ENCODE data around the gene MAP6D1.

MAP6D1 gene

DNA sequence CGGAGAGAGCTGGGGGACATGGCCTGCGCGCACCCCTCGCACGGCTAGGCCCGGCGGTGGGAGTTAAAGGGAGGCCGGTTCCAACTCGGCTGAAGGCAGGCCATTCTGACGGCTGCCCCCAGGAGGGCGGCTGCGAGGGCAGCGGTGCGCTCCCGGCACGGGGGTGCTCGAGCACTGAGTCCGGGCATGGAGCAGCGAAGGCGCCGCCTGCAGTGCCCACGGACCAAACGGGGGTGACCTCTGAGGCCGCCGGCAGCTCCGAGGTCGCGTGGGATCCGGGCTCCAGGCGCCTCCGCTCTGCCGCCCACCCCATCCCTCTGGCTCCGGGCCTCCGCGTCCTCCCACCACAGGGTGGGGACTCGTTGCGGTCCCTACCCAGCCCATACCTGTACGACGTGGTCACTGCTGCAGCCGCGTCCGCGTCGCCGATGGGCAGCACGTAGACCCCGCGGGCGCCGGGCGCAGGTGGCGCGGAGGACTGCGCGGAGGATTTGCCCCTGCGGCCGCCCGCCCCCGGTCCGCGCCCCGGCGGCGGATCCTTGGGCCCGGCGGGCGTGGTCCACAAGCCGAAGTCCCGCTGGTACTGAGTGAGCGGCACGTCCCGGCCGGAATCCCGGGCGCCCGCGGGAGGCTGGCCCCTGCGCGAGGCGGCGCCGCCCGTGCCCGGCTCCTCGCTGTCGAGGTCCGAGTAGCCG, 469 bp downstream of the MAP6D1 start:
- no peak for DNase-seq (ENCODE audit: low spot score)

GRCh38 chr3:183823963-183824362, 1.4 kb downstream of the MAP6D1 start:
- DNase-seq (ENCODE audit: low spot score): no peak

DNA sequence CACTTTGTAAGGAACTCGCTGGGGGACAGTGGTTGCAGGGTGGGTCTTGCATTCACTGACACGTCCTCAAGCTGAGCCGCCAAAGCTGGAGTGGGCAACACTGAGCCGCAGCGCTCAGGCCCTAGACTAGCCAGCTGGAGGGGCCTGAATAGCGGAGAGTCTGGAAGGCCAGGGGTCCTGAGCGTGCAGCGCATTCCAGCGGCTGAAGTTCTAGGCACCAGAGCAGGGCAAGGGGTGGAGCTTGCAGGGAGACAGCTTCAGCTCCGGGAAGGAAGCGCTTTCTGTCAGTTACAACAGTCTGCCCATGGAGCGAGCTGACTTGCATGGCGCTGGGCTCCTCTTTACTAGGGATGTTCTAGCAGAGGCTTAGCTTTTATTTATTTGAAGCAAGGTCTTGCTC, 2.7 kb downstream of the MAP6D1 start:
- no peak for DNase-seq (ENCODE audit: low spot score)

- DNase-seq (ENCODE audit: low spot score): no peak
These were observed 5.5 kb downstream of the MAP6D1 start for GRCh38 chr3:183819831-183820230.

DNA sequence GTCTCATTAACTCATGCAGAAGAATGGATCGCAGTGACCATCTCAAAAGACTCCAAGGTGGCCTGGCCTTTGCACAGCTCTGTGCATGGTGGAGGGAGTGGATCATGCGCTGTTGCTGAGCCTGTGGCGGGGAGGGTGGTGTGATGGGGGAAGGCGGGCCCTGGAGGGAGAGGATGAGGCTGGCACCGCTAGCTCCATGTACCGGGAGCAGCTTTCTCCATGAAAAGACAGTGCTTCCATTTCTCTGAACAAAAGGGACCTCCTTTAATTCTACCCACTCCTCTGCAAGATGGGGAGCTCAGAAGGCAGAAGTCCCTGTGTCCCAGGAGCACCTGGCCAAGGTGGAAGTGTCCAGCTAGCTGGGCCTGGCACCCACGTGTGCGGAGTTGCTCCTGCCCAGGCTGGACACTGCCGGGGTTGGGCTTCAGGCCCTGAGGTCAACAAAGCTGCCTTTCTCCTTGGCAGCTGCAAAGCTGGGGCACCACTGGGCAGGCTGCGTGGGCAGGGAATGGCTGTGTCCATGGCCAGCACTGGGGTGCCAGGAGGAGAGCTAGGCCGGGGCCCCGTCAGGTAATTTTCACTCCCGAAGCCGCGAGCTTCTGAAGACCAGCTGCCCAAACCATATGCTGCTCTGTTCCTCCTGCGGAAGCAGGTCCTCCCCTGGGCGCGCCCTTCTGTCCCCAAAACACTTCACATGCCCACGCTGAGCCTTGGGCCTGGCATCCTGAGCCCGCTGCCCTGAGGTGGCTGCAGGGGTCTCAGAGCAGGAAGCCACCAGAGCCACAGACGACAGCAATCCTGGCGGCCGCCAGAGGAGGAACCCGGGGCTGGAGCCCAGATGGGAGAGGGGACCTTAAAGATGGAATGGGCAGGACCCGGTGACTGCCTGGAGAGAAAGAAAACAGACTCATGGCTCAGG, 6.4 kb downstream of the MAP6D1 start:
- no peak for DNase-seq (ENCODE audit: low spot score)

DNA sequence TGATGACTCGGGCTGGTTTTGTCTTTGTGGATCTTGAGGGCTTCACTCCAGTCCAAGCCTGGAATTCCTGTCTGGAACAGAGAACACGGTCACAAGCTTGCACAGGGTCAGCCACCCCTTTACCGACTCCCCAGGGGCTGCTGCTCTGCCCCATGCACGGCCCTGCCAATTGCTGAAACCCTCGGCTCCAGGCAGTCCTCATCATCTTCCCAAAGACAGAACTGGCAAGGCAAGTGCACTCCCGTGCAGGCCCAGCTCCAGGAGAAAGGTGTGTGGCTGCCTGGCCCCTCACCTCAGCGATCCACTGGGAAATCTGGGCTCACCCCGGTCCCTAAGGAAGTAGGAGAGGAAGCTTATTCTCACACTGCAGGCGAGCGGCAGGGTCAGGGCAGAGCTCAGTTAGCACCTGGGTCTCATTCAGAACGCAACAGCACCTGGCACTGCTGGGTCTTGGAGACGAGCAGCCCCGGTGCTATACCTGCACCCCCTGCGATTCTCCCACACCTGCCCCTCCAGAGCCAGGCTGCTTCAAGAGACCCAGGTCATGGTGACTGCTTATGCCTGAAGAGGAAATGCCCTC, 7.2 kb downstream of the MAP6D1 start:
- DNase-seq (ENCODE audit: low spot score): no peak

GRCh38 chr3:183817639-183818038, 7.7 kb downstream of the MAP6D1 start:
- no peak for DNase-seq (ENCODE audit: low spot score)

- no peak for DNase-seq (ENCODE audit: low spot score)
These were observed 8.5 kb downstream of the MAP6D1 start for GRCh38 chr3:183816681-183817510.

DNA sequence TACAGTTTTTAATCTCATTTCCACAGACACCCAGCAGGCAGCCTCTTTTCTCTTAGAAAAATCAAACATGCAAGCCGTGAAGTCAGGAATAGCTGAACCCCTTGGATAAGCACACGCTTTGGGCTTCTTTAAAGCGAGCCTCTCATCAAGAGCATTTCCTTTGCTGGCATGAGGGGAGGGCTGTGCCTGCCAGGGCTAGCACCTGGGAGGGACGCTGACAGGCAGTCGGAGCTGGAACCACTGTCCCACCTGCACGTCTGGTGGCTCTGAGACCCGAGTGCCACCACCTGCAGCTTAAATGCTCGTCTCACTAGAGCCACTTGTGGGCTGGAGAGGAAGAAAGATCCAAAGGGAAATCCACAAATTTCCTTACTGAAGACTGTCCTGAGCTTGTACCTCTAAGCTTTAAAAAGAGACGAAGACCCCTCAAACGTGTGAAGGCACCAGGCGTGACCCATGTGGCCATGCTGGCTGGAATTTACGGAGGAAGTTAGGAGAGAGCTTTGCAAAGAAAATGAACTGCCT, 9.4 kb downstream of the MAP6D1 start:
- DNase-seq (ENCODE audit: low spot score): no peak

GRCh38 chr3:183815563-183815940, 9.8 kb downstream of the MAP6D1 start:
- no peak for DNase-seq (ENCODE audit: low spot score)

GRCh38 chr3:183814240-183814639, 11.1 kb downstream of the MAP6D1 start:
- no peak for DNase-seq (ENCODE audit: low spot score)

GRCh38 chr3:183812761-183813445, 12.5 kb downstream of the MAP6D1 start:
- DNase-seq (ENCODE audit: low spot score): no peak

DNA sequence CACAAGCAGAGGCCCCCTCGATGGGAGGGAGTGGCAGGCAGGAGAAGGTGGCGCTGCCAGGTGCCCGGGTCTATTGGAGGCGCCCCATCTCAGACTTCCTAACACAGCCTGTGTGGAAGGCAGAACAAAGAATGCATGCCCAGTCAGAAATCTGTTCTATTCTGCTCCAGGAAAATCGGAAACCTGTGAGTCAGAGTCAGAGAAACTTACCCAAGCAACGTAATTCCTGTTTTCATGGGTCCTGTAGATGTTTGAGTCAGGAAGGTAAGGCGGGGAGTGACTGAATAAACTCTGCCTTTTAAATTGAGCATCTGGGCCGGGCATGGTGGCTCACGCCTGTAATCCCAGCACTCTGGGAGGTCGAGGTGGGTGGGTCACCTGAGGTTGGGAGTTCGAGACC, 13.7 kb downstream of the MAP6D1 start:
- DNase-seq (ENCODE audit: low spot score): no peak

GRCh38 chr3:183810643-183811594, 14.5 kb downstream of the MAP6D1 start:
- no peak for DNase-seq (ENCODE audit: low spot score)

GRCh38 chr3:183809270-183809669, 16.1 kb downstream of the MAP6D1 start:
- DNase-seq (ENCODE audit: low spot score): no peak

DNA sequence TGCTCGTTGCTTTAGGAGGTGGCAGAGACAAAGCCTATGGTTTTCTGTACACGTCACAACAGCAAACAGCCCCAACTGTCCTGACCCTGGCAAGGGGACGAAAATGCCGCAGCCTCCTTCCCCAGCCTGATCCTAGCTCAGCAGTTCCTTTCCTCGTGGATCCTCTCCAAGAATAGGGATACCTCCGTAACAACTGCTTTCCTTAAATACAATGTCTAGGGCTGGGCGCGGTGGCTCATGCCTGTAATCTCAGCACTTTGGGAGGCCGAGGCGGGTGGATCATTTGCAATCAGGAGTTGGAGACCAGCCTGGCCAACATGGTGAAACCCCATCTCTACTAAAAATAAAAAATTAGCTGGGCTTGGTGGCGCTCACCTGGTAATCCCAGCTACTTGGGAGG, 17.0 kb downstream of the MAP6D1 start:
- DNase-seq (ENCODE audit: low spot score): no peak

DNA sequence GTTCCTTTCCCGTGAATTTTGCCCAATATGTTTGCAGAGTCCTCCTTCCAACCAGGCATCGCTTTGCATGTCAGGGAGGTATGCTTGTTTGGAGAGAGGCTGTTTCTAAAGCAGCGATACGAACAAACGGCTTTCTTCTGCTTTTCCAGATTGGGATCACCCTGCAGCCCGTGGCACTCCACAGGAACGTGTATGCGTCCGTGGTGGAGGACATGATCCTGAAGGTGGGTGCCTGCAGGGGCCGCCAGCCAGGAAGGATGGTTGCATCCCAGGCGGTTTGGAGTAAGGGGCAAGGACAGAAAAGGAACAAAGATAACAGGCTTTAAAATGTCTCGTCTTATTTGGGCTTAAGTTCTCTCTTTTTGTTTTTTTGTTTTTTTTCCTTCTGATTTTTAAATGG, 17.5 kb downstream of the MAP6D1 start:
- no peak for DNase-seq (ENCODE audit: low spot score)

- no peak for DNase-seq (ENCODE audit: low spot score)
These were observed 18.1 kb downstream of the MAP6D1 start for GRCh38 chr3:183807209-183807728.

DNA sequence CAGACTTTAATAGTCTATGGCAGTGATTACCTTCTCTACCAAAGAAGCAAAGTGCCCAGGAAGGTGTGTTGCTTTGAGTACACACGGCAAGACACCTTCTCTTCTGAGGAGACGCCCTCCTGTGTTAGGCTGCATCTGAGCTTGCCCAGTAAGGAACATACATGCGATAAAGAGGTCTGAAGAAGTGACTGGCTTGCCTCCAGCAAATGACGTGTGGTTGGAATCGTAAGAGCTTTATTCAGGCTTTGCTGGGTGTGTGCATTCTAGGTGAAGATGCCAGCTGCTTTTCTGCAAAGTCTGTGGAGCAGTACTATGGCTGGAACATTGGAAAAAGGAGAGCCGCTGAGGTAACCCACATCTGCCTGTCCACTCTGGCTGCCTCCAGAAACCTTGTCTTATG, 22.4 kb downstream of the MAP6D1 start:
- no peak for DNase-seq (ENCODE audit: low spot score)
